ENCODE results near the gene RTKN. TPM values are rescaled to one million over a fixed set of nuclear protein-coding genes. Genes with fewer than 3 reads are reported as not detected.
A peak's percentile ranks its signal among the peaks of the same experiment; 100 is the strongest.

RTKN gene
- total and polyA plus RNA-seq, 4 donors = 27.8 to 98.0 (median 73.0) TPM

DNA sequence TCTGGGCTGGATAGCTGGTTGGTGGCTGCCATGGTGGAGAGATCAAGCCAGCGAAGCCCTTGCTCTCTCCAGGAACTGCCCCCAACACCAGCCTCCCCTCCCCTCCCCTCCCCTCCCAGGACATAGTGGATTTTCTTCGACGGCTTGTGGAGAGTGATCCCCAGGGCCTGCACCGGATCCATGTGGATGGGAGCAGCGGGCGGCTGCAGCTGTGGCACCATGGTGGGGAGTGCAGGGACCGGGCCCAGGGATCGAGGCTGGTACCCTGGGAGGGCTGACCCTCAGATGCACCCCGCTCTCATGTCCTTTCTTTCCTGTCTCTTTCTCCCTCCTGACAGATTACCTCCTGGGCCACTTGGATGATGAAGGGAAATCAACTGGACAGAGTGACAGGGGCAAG is 48.2 kb upstream of the RTKN start:
- 93% methylated on average over 9 of the region's 9 CpGs for WGBS
- Histone ChIP-seq H3K4me3 (ENCODE audit: low read depth in 1 of 3, low read length in 3 of 3) (peak overlapping the region in 1 of 3 donors; percentile 25), H3K36me3 (ENCODE audit: control insufficient read depth in 4 of 4, insufficient read depth in 3 of 4, low read depth in 1 of 4, low read length in 3 of 4) (peaks cover 10 to 16% (median 14%) of the 10 kb centered on the region in 4 donors), H3K9ac (ENCODE audit: low read depth in 1 of 2, low read length in 2 of 2) (no peak overlapping the region), H3K9me3 (ENCODE audit: control insufficient read depth in 4 of 4, low read length in 3 of 4) (no peaks in the 10 kb centered on the region), H3K4me1 (ENCODE audit: control insufficient read depth in 4 of 4, insufficient read depth in 4 of 4, low read length in 3 of 4) (peaks cover 39 to 73% (median 65%) of the 10 kb centered on the region in 4 donors), H3K27ac (ENCODE audit: low read depth in 1 of 2, low read length in 2 of 2) (peak overlapping the region; percentile 22 to 50), H3K27me3 (ENCODE audit: control insufficient read depth in 4 of 4, insufficient read depth in 4 of 4, low read length in 3 of 4) (no peaks in the 10 kb centered on the region)
- no peak for TF ChIP-seq RAD21 (IDR thresholded peaks at IDR 0.05)
- no peak for TF ChIP-seq EGR1 (IDR thresholded peaks at IDR 0.05; ENCODE audit: low read depth in 2 of 2)
- no peak for TF ChIP-seq JUND (IDR thresholded peaks at IDR 0.05)
- TF ChIP-seq SP1 (IDR thresholded peaks at IDR 0.05) = no peak
- no peak for TF ChIP-seq FOXA2 (IDR thresholded peaks at IDR 0.05)
- DNase-seq (ENCODE audit: low spot score) = no peak

- TF ChIP-seq RAD21 (IDR thresholded peaks at IDR 0.05) (peak; percentile 46 to 51), GABPA (IDR thresholded peaks at IDR 0.05 in 1 of 2, conservative IDR thresholded peaks at IDR 0.05 in 1 of 2) (peak in 1 of 2 donors; percentile 70), HNF4G (IDR thresholded peaks at IDR 0.05) (peak; percentile 78), MAX (IDR thresholded peaks at IDR 0.05) (peak; percentile 51), EGR1 (IDR thresholded peaks at IDR 0.05; ENCODE audit: low read depth in 2 of 2) (no peak), SP1 (IDR thresholded peaks at IDR 0.05) (peak; percentile 86), YY1 (IDR thresholded peaks at IDR 0.05) (peak; percentile 66), JUND (IDR thresholded peaks at IDR 0.05) (peak in 1 of 2 donors; percentile 88), NR2F2 (IDR thresholded peaks at IDR 0.05) (peak; percentile 58), RXRA (IDR thresholded peaks at IDR 0.05) (peak; percentile 91 to 96), FOXA1 (IDR thresholded peaks at IDR 0.05) (no peak), FOXA2 (IDR thresholded peaks at IDR 0.05) (peak; percentile 25), TAF1 (conservative IDR thresholded peaks at IDR 0.05) (no peak), HNF4A (conservative IDR thresholded peaks at IDR 0.05) (peak; percentile 91 to 95)
- TF ChIP-seq, protein P1, sequence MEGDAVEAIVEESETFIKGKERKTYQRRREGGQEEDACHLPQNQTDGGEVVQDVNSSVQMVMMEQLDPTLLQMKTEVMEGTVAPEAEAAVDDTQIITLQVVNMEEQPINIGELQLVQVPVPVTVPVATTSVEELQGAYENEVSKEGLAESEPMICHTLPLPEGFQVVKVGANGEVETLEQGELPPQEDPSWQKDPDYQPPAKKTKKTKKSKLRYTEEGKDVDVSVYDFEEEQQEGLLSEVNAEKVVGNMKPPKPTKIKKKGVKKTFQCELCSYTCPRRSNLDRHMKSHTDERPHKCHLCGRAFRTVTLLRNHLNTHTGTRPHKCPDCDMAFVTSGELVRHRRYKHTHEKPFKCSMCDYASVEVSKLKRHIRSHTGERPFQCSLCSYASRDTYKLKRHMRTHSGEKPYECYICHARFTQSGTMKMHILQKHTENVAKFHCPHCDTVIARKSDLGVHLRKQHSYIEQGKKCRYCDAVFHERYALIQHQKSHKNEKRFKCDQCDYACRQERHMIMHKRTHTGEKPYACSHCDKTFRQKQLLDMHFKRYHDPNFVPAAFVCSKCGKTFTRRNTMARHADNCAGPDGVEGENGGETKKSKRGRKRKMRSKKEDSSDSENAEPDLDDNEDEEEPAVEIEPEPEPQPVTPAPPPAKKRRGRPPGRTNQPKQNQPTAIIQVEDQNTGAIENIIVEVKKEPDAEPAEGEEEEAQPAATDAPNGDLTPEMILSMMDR (IDR thresholded peaks at IDR 0.05; ENCODE audit: low read depth, low read length, missing input control) = peak; percentile 13
- TF ChIP-seq, protein P2, sequence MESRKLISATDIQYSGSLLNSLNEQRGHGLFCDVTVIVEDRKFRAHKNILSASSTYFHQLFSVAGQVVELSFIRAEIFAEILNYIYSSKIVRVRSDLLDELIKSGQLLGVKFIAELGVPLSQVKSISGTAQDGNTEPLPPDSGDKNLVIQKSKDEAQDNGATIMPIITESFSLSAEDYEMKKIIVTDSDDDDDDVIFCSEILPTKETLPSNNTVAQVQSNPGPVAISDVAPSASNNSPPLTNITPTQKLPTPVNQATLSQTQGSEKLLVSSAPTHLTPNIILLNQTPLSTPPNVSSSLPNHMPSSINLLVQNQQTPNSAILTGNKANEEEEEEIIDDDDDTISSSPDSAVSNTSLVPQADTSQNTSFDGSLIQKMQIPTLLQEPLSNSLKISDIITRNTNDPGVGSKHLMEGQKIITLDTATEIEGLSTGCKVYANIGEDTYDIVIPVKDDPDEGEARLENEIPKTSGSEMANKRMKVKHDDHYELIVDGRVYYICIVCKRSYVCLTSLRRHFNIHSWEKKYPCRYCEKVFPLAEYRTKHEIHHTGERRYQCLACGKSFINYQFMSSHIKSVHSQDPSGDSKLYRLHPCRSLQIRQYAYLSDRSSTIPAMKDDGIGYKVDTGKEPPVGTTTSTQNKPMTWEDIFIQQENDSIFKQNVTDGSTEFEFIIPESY (IDR thresholded peaks at IDR 0.05) = peak; percentile 75
- TF ChIP-seq, protein P3, sequence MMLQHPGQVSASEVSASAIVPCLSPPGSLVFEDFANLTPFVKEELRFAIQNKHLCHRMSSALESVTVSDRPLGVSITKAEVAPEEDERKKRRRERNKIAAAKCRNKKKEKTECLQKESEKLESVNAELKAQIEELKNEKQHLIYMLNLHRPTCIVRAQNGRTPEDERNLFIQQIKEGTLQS (IDR thresholded peaks at IDR 0.05) = peak; percentile 45
- TF ChIP-seq, protein P4, sequence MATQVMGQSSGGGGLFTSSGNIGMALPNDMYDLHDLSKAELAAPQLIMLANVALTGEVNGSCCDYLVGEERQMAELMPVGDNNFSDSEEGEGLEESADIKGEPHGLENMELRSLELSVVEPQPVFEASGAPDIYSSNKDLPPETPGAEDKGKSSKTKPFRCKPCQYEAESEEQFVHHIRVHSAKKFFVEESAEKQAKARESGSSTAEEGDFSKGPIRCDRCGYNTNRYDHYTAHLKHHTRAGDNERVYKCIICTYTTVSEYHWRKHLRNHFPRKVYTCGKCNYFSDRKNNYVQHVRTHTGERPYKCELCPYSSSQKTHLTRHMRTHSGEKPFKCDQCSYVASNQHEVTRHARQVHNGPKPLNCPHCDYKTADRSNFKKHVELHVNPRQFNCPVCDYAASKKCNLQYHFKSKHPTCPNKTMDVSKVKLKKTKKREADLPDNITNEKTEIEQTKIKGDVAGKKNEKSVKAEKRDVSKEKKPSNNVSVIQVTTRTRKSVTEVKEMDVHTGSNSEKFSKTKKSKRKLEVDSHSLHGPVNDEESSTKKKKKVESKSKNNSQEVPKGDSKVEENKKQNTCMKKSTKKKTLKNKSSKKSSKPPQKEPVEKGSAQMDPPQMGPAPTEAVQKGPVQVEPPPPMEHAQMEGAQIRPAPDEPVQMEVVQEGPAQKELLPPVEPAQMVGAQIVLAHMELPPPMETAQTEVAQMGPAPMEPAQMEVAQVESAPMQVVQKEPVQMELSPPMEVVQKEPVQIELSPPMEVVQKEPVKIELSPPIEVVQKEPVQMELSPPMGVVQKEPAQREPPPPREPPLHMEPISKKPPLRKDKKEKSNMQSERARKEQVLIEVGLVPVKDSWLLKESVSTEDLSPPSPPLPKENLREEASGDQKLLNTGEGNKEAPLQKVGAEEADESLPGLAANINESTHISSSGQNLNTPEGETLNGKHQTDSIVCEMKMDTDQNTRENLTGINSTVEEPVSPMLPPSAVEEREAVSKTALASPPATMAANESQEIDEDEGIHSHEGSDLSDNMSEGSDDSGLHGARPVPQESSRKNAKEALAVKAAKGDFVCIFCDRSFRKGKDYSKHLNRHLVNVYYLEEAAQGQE (IDR thresholded peaks at IDR 0.05) = no peak
- Histone ChIP-seq H3K27ac (ENCODE audit: low read depth in 1 of 2, low read length in 2 of 2) (peak overlapping the region; percentile 38 to 50), H3K9ac (ENCODE audit: low read depth in 1 of 2, low read length in 2 of 2) (no peak overlapping the region), H3K27me3 (ENCODE audit: control insufficient read depth in 4 of 4, insufficient read depth in 4 of 4, low read length in 3 of 4) (no peaks in the 10 kb centered on the region), H3K4me1 (ENCODE audit: control insufficient read depth in 4 of 4, insufficient read depth in 4 of 4, low read length in 3 of 4) (peaks cover 39 to 72% (median 67%) of the 10 kb centered on the region in 4 donors), H3K4me3 (ENCODE audit: low read depth in 1 of 3, low read length in 3 of 3) (peak overlapping the region in 2 of 3 donors; percentile 9 to 25), H3K9me3 (ENCODE audit: control insufficient read depth in 4 of 4, low read length in 3 of 4) (no peaks in the 10 kb centered on the region), H3K36me3 (ENCODE audit: control insufficient read depth in 4 of 4, insufficient read depth in 3 of 4, low read depth in 1 of 4, low read length in 3 of 4) (peaks cover 9 to 16% (median 12%) of the 10 kb centered on the region in 4 donors)
- WGBS = 45% methylated on average over 9 of the region's 9 CpGs
- DNase-seq (ENCODE audit: low spot score) = no peak
Observed at GRCh38 chr2:74488643-74489481, 47.1 kb upstream of the RTKN start.

All from liver (tissue), 9 donors.